Left lung (tissue), 10 donors: ENCODE results near the gene TGM1. TPM values are rescaled to one million over a fixed set of nuclear protein-coding genes. Genes with fewer than 3 reads are reported as not detected.

ENCODE experiments used
- ATAC-seq: fragments of 200-7000 bp; cut with Tn5 transposase; one replicate; pipeline ENCODE4 v1.9.1; 2020; ENCODE audit warnings: moderate library complexity
- DNase-seq, 4 donors: peaks; one replicate each; pipeline ENCODE4 v3.0.0-alpha.2; 2013 to 2020
- H3K27ac ChIP-seq, 2 donors: fragments of 200-600 bp; sonication (generic) in 1 of 2; one replicate each; pipeline versions ENCODE4 v1.5.0 to v1.8.0; 2020 to 2021
- H3K27me3 ChIP-seq, 2 donors: fragments of 200-600 bp; sonication (generic) in 1 of 2; one replicate each; pipeline versions ENCODE4 v1.5.0 to v1.8.0; 2020 to 2021
- H3K36me3 ChIP-seq, 2 donors: fragments of 200-600 bp; sonication (generic) in 1 of 2; one replicate each; pipeline versions ENCODE4 v1.5.0 to v1.8.0; 2020 to 2021
- H3K4me1 ChIP-seq, 2 donors: fragments of 200-600 bp; one replicate each; pipeline ENCODE4 v1.8.0; 2021
- H3K4me3 ChIP-seq, 2 donors: fragments of 200-600 bp; sonication (generic) in 1 of 2; one replicate each; pipeline versions ENCODE4 v1.5.0 to v1.8.0; 2020 to 2021; ENCODE audit warnings: mild to moderate bottlenecking in 1 of 2
- H3K9me3 ChIP-seq, 2 donors: fragments of 200-600 bp; sonication (generic) in 1 of 2; one replicate each; pipeline versions ENCODE4 v1.5.0 to v1.8.0; 2020 to 2021
- CTCF ChIP-seq, 2 donors: fragments of 200-600 bp; sonication (generic) in 1 of 2; IDR thresholded peaks; one replicate each; pipeline versions ENCODE4 v1.5.0 to v1.8.0; 2021; ENCODE audit warnings: antibody characterized with exemption in 2 of 2
- intact Hi-C, 2 donors: fragments of 100-400 bp; cut with DNase I; formaldehyde crosslinking; loops; one replicate each; pipeline versions ENCODE4 v1.11.2 to v1.14.2; 2022
- polyA plus RNA-seq, 6 donors: library from polyadenylated mRNA; unstranded; fragments of 120-200 nt; gene quantifications; one replicate each; pipeline ENCODE4 v1.2.1, GENCODE V29; 2013; ENCODE audit not compliant: insufficient read length in 6 of 6
- total RNA-seq, 2 donors: library from RNA; stranded (reverse); fragmentation: NEBNext Ultra II Directional; extraction: Animal tissue kit (Norgen Biotek cat#: 25700); gene quantifications; one replicate each; pipeline ENCODE4 v1.2.1, GENCODE V29; 2021
- donor health status: DM: no; HTN: yes; CAD: no.
- donor health status: DM: no; HTN: no; CAD: no.

Gene TGM1
- total and polyA plus RNA-seq, 8 donors = 2.6 to 9.6 (median 3.6) TPM

GRCh38 chr14:24235804-24236688, 26.9 kb downstream of the TGM1 start:
- no peaks in the 10 kb centered on the region for H3K9me3 ChIP-seq
- peak overlapping the region in 1 of 2 donors; percentile 39 for H3K27ac ChIP-seq
- no peak overlapping the region for H3K4me3 ChIP-seq
- ATAC-seq = no peak
- no peak for DNase-seq
- no peaks in the 10 kb centered on the region for H3K27me3 ChIP-seq
- H3K36me3 ChIP-seq = peaks cover 0 to 59% of the 10 kb centered on the region in 2 donors
- no peak for TF ChIP-seq CTCF (IDR thresholded peaks at IDR 0.05)
- peaks cover 36 to 67% of the 10 kb centered on the region in 2 donors for H3K4me1 ChIP-seq
- intact Hi-C loops = no loop called here

- peaks cover 23 to 62% of the 10 kb centered on the region in 2 donors for H3K4me1 ChIP-seq
- intact Hi-C loops = no loop called here
- H3K4me3 ChIP-seq = peak overlapping the region in 1 of 2 donors; percentile 84
- ATAC-seq = no peak
- TF ChIP-seq CTCF (IDR thresholded peaks at IDR 0.05) = no peak
- no peaks in the 10 kb centered on the region for H3K9me3 ChIP-seq
- peaks cover 0 to 42% of the 10 kb centered on the region in 2 donors for H3K36me3 ChIP-seq
- H3K27ac ChIP-seq = peak overlapping the region in 1 of 2 donors; percentile 99
- no peaks in the 10 kb centered on the region for H3K27me3 ChIP-seq
- DNase-seq = no peak
These were observed 28.6 kb downstream of the TGM1 start for GRCh38 chr14:24234095-24235005.

- peaks cover 0 to 34% of the 10 kb centered on the region in 2 donors for H3K36me3 ChIP-seq
- no peak for TF ChIP-seq CTCF (IDR thresholded peaks at IDR 0.05)
- H3K4me1 ChIP-seq = peaks cover 21 to 53% of the 10 kb centered on the region in 2 donors
- H3K4me3 ChIP-seq = peak overlapping the region; percentile 80 to 84
- H3K27me3 ChIP-seq = no peaks in the 10 kb centered on the region
- H3K9me3 ChIP-seq = no peaks in the 10 kb centered on the region
- intact Hi-C loops = no loop called here
- no peak for ATAC-seq
- H3K27ac ChIP-seq = peak overlapping the region; percentile 93 to 99
- no peak for DNase-seq
These were observed 29.5 kb downstream of the TGM1 start for GRCh38 chr14:24233538-24233866.

GRCh38 chr14:24232645-24233537, 30.1 kb downstream of the TGM1 start, which contains the start of gene GMPR2:
TSS of gene GMPR2 (plus strand) at chr14:24232929. CDS start at chr14:24233254, 325 bp downstream.
- intact Hi-C loops = no loop called here
- Histone ChIP-seq H3K9me3 (no peaks in the 10 kb centered on the region), H3K4me3 (peak within 1 kb of the TSS; percentile 80 to 84), H3K4me1 (peaks cover 21 to 47% of the 10 kb centered on the region in 2 donors), H3K36me3 (peaks cover 0 to 34% of the 10 kb centered on the region in 2 donors), H3K27me3 (no peaks in the 10 kb centered on the region), H3K27ac (peak within 1 kb of the TSS; percentile 93 to 99)
- DNase-seq = no peak
- TF ChIP-seq CTCF (IDR thresholded peaks at IDR 0.05) = no peak
- peak; percentile 68 for ATAC-seq
